EH (cell line): Measurements from ENCODE around the gene NOTCH4.

Source experiments
- DNase-seq: peaks from one replicate; pipeline ENCODE4 v3.0.0-alpha.2; 2015; ENCODE audit warnings: low read depth

The NOTCH4 gene

GRCh38 chr6:32181148-32181702, 42.6 kb downstream of the NOTCH4 start:
- DNase-seq: no peak

GRCh38 chr6:32179766-32180405, 44.0 kb downstream of the NOTCH4 start:
- DNase-seq: no peak

GRCh38 chr6:32178547-32179440, 45.1 kb downstream of the NOTCH4 start:
- no peak for DNase-seq

- DNase-seq: peak; percentile 100
These were observed 45.9 kb downstream of the NOTCH4 start, which contains the start of gene RNF5 for GRCh38 chr6:32177788-32178546. Gene RNF5, plus strand, starts transcription at chr6:32178405. Its CDS starts 107 bp downstream, at chr6:32178512.

- no peak for DNase-seq
These were observed 46.6 kb downstream of the NOTCH4 start for GRCh38 chr6:32177183-32177787.

GRCh38 chr6:32176476-32177182, 47.2 kb downstream of the NOTCH4 start:
- peak; percentile 66 for DNase-seq

GRCh38 chr6:32175711-32176475, 48.0 kb downstream of the NOTCH4 start, which contains the start of gene AGPAT1:
Gene AGPAT1, minus strand, starts transcription at chr6:32176084. Its CDS starts 4,588 bp downstream, at chr6:32171496.
- DNase-seq: peak; percentile 98

GRCh38 chr6:32175322-32175710, 48.6 kb downstream of the NOTCH4 start:
- no peak for DNase-seq

- no peak for DNase-seq
These were observed 49.5 kb downstream of the NOTCH4 start for GRCh38 chr6:32174416-32174815.

GRCh38 chr6:32173051-32173727, 50.7 kb downstream of the NOTCH4 start:
- no peak for DNase-seq

- DNase-seq: no peak
These were observed 52.6 kb downstream of the NOTCH4 start for GRCh38 chr6:32171234-32171633.

- peak; percentile 29 for DNase-seq
These were observed 53.6 kb downstream of the NOTCH4 start for GRCh38 chr6:32170294-32170693.

- peak; percentile 46 for DNase-seq
These were observed 54.9 kb downstream of the NOTCH4 start for GRCh38 chr6:32168807-32169591.

GRCh38 chr6:32168350-32168749, 55.5 kb downstream of the NOTCH4 start:
- no peak for DNase-seq

- no peak for DNase-seq
These were observed 56.1 kb downstream of the NOTCH4 start for GRCh38 chr6:32167761-32168262.

GRCh38 chr6:32167154-32167760, 56.6 kb downstream of the NOTCH4 start:
- no peak for DNase-seq

GRCh38 chr6:32166411-32167061, 57.3 kb downstream of the NOTCH4 start:
- DNase-seq: no peak

- no peak for DNase-seq
These were observed 59.6 kb downstream of the NOTCH4 start, which contains the start of gene EGFL8 for GRCh38 chr6:32164295-32164694. Gene EGFL8, plus strand, starts transcription at chr6:32164595. Its CDS starts 1,571 bp downstream, at chr6:32166166.
